Tibial artery (tissue), 4 donors: ENCODE measurements around the gene OR2H2.

Experiments used
- DNase-seq, 2 donors: peaks; one replicate each; pipeline ENCODE4 v3.0.0-alpha.2; 2019
- H3K27ac ChIP-seq, 2 donors: fragments of 200-600 bp; sonication (generic) in 1 of 2; 1 replicate in 1 of 2; 2 replicates in 1 of 2; pipeline ENCODE4 v1.5.1; 2018 to 2019; ENCODE audit warnings: mild to moderate bottlenecking in 1 of 2
- H3K27me3 ChIP-seq, 2 donors: fragments of 200-600 bp; sonication (generic) in 1 of 2; one replicate each; pipeline versions ENCODE4 v1.5.1 to v1.6.0; 2016 to 2019
- H3K36me3 ChIP-seq, 3 donors: fragments of 200-600 bp; sonication (generic) in 2 of 3; one replicate each; pipeline ENCODE4 v1.5.1; 2016 to 2019; ENCODE audit warnings: mild to moderate bottlenecking in 2 of 3
- H3K4me1 ChIP-seq, 4 donors: fragments of 200-600 bp; sonication (generic) in 2 of 4; 1 replicate in 3 of 4; 2 replicates in 1 of 4; pipeline ENCODE4 v1.5.1; 2016 to 2019
- H3K4me3 ChIP-seq, 2 donors: fragments of 200-600 bp; sonication (generic) in 1 of 2; 1 replicate in 1 of 2; 2 replicates in 1 of 2; pipeline ENCODE4 v1.5.1; 2018 to 2019; ENCODE audit warnings: mild to moderate bottlenecking in 2 of 2
- H3K9me3 ChIP-seq, 3 donors: fragments of 200-600 bp; sonication (generic) in 1 of 3; one replicate each; pipeline ENCODE4 v1.5.1; 2016 to 2019
- CTCF ChIP-seq, 2 experiments: fragments of 200-600 bp in 1 of 2; fragments of 450-650 bp in 1 of 2; IDR thresholded peaks; one replicate each; pipeline ENCODE4 v1.5.1; 2017 to 2019; ENCODE audit warnings: antibody characterized with exemption in 2 of 2, mild to moderate bottlenecking in 1 of 2, moderate library complexity in 1 of 2
- intact Hi-C: fragments of 100-400 bp; cut with DNase I; formaldehyde crosslinking; loops from one replicate; pipeline ENCODE4 v1.15.0; 2023; ENCODE audit warnings: low total_unique reads

OR2H2 gene

DNA sequence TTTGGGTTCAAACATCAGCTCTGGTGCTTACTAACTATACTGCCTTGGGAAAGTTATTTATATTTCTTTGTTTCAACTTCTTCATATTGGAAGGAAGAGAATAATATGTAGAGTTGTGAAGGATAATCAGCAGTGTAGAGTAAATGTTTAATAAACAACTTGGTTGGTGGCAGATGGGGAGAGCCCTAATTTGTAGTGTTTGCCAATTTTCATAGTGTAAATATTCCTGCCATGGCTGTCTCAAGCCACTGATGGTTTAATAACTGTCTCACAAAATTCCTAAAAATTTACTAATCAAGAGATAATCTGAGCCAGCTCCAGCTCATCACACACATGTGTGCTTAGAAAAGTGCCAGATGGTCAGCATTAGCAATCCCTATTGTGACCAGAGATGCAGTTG is at the start of gene OR2H2:
Gene OR2H2 (plus strand): TSS at position 301 of the 400 bp plus-strand sequence. CDS start 2,824 bp downstream, outside the sequence.
- no peak for TF ChIP-seq CTCF (IDR thresholded peaks at IDR 0.05)
- H3K36me3 ChIP-seq: no peaks in the 10 kb centered on the region
- H3K4me1 ChIP-seq: no peaks in the 10 kb centered on the region
- H3K4me3 ChIP-seq: no peak within 1 kb of the TSS
- DNase-seq: no peak
- peaks cover 0 to 29% of the 10 kb centered on the region in 2 donors for H3K27me3 ChIP-seq
- no peak within 1 kb of the TSS for H3K27ac ChIP-seq
- no peaks in the 10 kb centered on the region for H3K9me3 ChIP-seq
- intact Hi-C loops: no loop called here

GRCh38 chr6:29537714-29538403 is 47.1 kb upstream of the OR2H2 start:
- intact Hi-C loops: no loop called here
- no peak for TF ChIP-seq CTCF (IDR thresholded peaks at IDR 0.05)
- Histone ChIP-seq H3K27me3 (peaks cover 0 to 9% of the 10 kb centered on the region in 2 donors), H3K4me1 (no peaks in the 10 kb centered on the region), H3K27ac (no peak overlapping the region), H3K9me3 (no peaks in the 10 kb centered on the region), H3K36me3 (no peaks in the 10 kb centered on the region), H3K4me3 (no peak overlapping the region)
- no peak for DNase-seq

GRCh38 chr6:29547573-29547972 is 37.3 kb upstream of the OR2H2 start:
- DNase-seq: no peak
- TF ChIP-seq CTCF (IDR thresholded peaks at IDR 0.05): no peak
- peaks cover 0 to 5% (median 0%) of the 10 kb centered on the region in 3 donors for H3K9me3 ChIP-seq
- intact Hi-C loops: no loop called here
- no peak overlapping the region for H3K27ac ChIP-seq
- no peak overlapping the region for H3K4me3 ChIP-seq
- peaks cover 0 to 4% of the 10 kb centered on the region in 2 donors for H3K27me3 ChIP-seq
- peaks cover 0 to under 1% (median under 1%) of the 10 kb centered on the region in 4 donors for H3K4me1 ChIP-seq
- H3K36me3 ChIP-seq: no peaks in the 10 kb centered on the region

DNA sequence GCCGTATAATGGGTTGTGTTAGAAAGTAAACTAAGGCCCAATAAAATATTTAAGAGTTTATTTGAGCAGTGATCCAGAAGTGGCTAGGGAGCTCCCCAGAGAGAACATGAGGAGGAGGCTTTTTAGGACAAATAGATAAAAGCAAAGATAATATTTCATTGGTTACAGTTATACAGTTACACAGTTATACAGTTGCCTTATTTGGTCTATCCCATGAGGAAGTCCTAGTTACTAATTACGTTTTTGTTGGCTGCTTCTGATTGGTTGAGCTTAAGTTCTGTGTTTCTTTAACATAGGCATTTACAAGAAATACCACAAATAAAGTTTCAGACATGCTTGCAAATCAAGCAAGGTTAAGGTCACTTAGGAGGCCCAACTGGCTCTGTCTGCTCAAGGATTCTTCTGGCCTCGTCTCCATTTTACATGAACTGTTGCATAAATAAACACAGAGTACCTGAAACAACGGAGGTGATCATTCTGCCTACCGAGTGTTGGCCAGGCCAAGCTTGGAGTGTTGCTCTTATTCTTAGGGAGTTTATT is 32.3 kb upstream of the OR2H2 start:
- Histone ChIP-seq H3K27me3 (peaks cover 0 to 47% of the 10 kb centered on the region in 2 donors), H3K4me1 (peaks cover 0 to 16% (median 15%) of the 10 kb centered on the region in 4 donors), H3K9me3 (no peaks in the 10 kb centered on the region), H3K36me3 (no peaks in the 10 kb centered on the region), H3K27ac (no peak overlapping the region), H3K4me3 (peak overlapping the region; percentile 26 to 47)
- intact Hi-C loops: no loop called here
- no peak for DNase-seq
- no peak for TF ChIP-seq CTCF (IDR thresholded peaks at IDR 0.05)

DNA sequence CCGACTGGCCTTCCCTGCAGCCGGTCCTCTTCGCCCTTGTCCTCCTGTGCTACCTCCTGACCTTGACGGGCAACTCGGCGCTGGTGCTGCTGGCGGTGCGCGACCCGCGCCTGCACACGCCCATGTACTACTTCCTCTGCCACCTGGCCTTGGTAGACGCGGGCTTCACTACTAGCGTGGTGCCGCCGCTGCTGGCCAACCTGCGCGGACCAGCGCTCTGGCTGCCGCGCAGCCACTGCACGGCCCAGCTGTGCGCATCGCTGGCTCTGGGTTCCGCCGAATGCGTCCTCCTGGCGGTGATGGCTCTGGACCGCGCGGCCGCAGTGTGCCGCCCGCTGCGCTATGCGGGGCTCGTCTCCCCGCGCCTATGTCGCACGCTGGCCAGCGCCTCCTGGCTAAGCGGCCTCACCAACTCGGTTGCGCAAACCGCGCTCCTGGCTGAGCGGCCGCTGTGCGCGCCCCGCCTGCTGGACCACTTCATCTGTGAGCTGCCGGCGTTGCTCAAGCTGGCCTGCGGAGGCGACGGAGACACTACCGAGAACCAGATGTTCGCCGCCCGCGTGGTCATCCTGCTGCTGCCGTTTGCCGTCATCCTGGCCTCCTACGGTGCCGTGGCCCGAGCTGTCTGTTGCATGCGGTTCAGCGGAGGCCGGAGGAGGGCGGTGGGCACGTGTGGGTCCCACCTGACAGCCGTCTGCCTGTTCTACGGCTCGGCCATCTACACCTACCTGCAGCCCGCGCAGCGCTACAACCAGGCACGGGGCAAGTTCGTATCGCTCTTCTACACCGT is 31.5 kb upstream of the OR2H2 start:
- peaks cover 0 to 47% of the 10 kb centered on the region in 2 donors for H3K27me3 ChIP-seq
- H3K4me3 ChIP-seq: peak overlapping the region; percentile 26 to 47
- H3K36me3 ChIP-seq: no peaks in the 10 kb centered on the region
- no peaks in the 10 kb centered on the region for H3K9me3 ChIP-seq
- DNase-seq: peak in 1 of 2 donors; percentile 57
- TF ChIP-seq CTCF (IDR thresholded peaks at IDR 0.05): no peak
- intact Hi-C loops: no loop called here
- H3K4me1 ChIP-seq: peaks cover 0 to 16% (median 15%) of the 10 kb centered on the region in 4 donors
- no peak overlapping the region for H3K27ac ChIP-seq
